Measurements from ENCODE around the gene OR4A47.
"Not testable (repeated sequence)": the region's sequence is repeated elsewhere in the genome, so short reads cannot be mapped to it uniquely, and the experiment has no call there.

DNA sequence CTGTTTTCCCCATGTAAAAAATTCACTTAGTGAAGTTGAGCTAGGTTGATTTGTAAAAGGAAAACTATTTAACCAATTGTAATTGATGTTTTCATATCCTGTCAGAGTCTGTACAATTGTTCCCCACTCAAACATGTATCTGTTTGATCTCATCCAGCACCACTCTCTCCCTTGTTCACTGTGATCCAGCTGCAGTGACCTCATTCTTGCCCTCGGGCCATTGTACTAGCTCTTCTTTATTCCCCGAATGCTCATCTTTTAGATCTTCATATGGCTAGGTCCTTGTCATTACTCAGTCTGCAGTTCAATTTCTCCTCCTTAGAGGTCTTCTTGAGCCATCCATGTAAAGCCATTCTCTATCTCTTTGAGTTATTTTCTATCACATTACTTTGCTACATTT, 14.6 kb upstream of the OR4A47 start:
- not testable (repeated sequence) for TF ChIP-seq CTCF, POLR2A (IDR thresholded peaks at IDR 0.05)
